CD8-positive, alpha-beta memory T cell (primary cell): ENCODE data around the gene PNP. TPM values are rescaled to one million over a fixed set of nuclear protein-coding genes. Genes with fewer than 3 reads are reported as not detected.
A peak's percentile ranks its signal among the peaks of the same experiment; 100 is the strongest.

Experiments
- CTCF ChIA-PET: fragments of 350-600 bp; sonication (Branson Sonifier 250); formaldehyde crosslinking; loops from one replicate; lab custom pipeline; 2021; ENCODE audit warnings: antibody characterized with exemption; lab: Charles Lee
- POLR2A ChIA-PET: fragments of 350-600 bp; sonication (Branson Sonifier 250); formaldehyde crosslinking; loops from one replicate; lab custom pipeline; 2021; ENCODE audit warnings: antibody characterized with exemption; lab: Charles Lee
- DNase-seq, 5 donors: peaks; one replicate each; pipeline versions ENCODE4 v3.0.0 to v3.0.0-alpha.2; 2020 to 2022; ENCODE audit warnings: mixed read lengths in 1 of 5
- H3K27ac ChIP-seq: one replicate; pipeline ENCODE4 v1.7.0; 2013; ENCODE audit warnings: low read depth, mild to moderate bottlenecking, low read length, moderate library complexity
- H3K27me3 ChIP-seq: 2 replicates; pipeline ENCODE4 v1.7.0; 2013; ENCODE audit warnings: low read length, mild to moderate bottlenecking; ENCODE audit not compliant: insufficient read depth, poor library complexity, severe bottlenecking
- H3K36me3 ChIP-seq: 2 replicates; pipeline ENCODE4 v1.7.0; 2013; ENCODE audit warnings: mild to moderate bottlenecking, low read length, moderate library complexity; ENCODE audit not compliant: insufficient read depth
- H3K4me1 ChIP-seq: 2 replicates; pipeline ENCODE4 v1.7.0; 2013; ENCODE audit warnings: mild to moderate bottlenecking, low read length, moderate library complexity; ENCODE audit not compliant: insufficient read depth
- H3K4me3 ChIP-seq: 2 replicates; pipeline ENCODE4 v1.7.0; 2013; ENCODE audit warnings: mild to moderate bottlenecking, low read length
- H3K9me3 ChIP-seq: 2 replicates; pipeline ENCODE4 v1.7.0; 2013; ENCODE audit warnings: mild to moderate bottlenecking, low read length
- H3K27ac Mint-ChIP-seq, 8 donors: one replicate each; pipeline ENCODE4 v1.8.0; 2020 to 2021; ENCODE audit warnings: mixed read lengths in 8 of 8, mild to moderate bottlenecking in 6 of 8, inconsistent platforms in 3 of 8, moderate library complexity in 3 of 8
- H3K27me3 Mint-ChIP-seq, 2 donors: one replicate each; pipeline ENCODE4 v1.8.0; 2020 to 2021; ENCODE audit warnings: mixed read lengths in 2 of 2, mild to moderate bottlenecking in 1 of 2, moderate library complexity in 1 of 2
- H3K36me3 Mint-ChIP-seq, 3 donors: one replicate each; pipeline ENCODE4 v1.8.0; 2020 to 2021; ENCODE audit warnings: mixed read lengths in 3 of 3, inconsistent platforms in 1 of 3, mild to moderate bottlenecking in 1 of 3
- H3K4me1 Mint-ChIP-seq, 3 donors: one replicate each; pipeline ENCODE4 v1.8.0; 2020 to 2021; ENCODE audit warnings: mixed read lengths in 3 of 3, inconsistent platforms in 1 of 3, mild to moderate bottlenecking in 1 of 3
- H3K4me3 Mint-ChIP-seq, 7 donors: one replicate each; pipeline ENCODE4 v1.8.0; 2020 to 2021; ENCODE audit warnings: mixed read lengths in 7 of 7, mild to moderate bottlenecking in 6 of 7, moderate library complexity in 4 of 7, inconsistent platforms in 2 of 7
- H3K9me3 Mint-ChIP-seq, 5 donors: one replicate each; pipeline ENCODE4 v1.8.0; 2020 to 2022; ENCODE audit warnings: mixed read lengths in 5 of 5, mild to moderate bottlenecking in 3 of 5, moderate library complexity in 2 of 5, inconsistent platforms in 1 of 5
- polyA plus RNA-seq: library from polyadenylated mRNA; unstranded; fragments of 300-500 nt; fragmentation: Illumina TruSeq; gene quantifications from one replicate; pipeline ENCODE4 v1.2.3, GENCODE V29; 2021
- total RNA-seq, 2 experiments: library from RNA; stranded (reverse); gene quantifications; one replicate each; pipeline ENCODE4 v1.2.3, GENCODE V29; 2021

Gene PNP
- total and polyA plus RNA-seq, 3 experiments from 2014 or later: 84.0 to 188 (median 181) TPM

GRCh38 chr14:20470603-20470901 lies 1.3 kb downstream of the PNP start:
- Histone ChIP-seq H3K4me3 (peak overlapping the region; percentile 90), H3K27ac (peak overlapping the region; percentile 82), H3K36me3 (peaks cover 32% of the 10 kb centered on the region), H3K9me3 (no peaks in the 10 kb centered on the region), H3K4me1 (peaks cover 50% of the 10 kb centered on the region), H3K27me3 (no peaks in the 10 kb centered on the region)
- H3K4me1 Mint-ChIP-seq: peaks cover 49 to 63% (median 62%) of the 10 kb centered on the region in 3 donors
- peak overlapping the region; percentile 78 to 100 (median 97) for H3K27ac Mint-ChIP-seq
- no peak for DNase-seq
- peaks cover 26 to 59% (median 30%) of the 10 kb centered on the region in 3 donors for H3K36me3 Mint-ChIP-seq
- H3K27me3 Mint-ChIP-seq: no peaks in the 10 kb centered on the region
- H3K9me3 Mint-ChIP-seq: no peaks in the 10 kb centered on the region
- H3K4me3 Mint-ChIP-seq: peak overlapping the region; percentile 94 to 100 (median 98)
- CTCF ChIA-PET: interaction anchor here (0.7 to 1.8 kb wide), 6 partner anchors 9 to 142 kb away, joined by 3 to 6 read pairs (median 4); partner anchors contain the start of gene PIP4P1
- POLR2A ChIA-PET: interaction anchor here (1.1 to 1.6 kb wide), 4 partner anchors 9 to 128 kb away, joined by 4 to 21 read pairs (median 12); partner anchors contain the start of genes APEX1, OSGEP, PARP2 and PIP4P1

- no peak overlapping the region for H3K27ac ChIP-seq
- DNase-seq: no peak
- no peak overlapping the region for H3K4me3 ChIP-seq
- Mint-ChIP-seq H3K36me3 (peaks cover 39 to 80% (median 48%) of the 10 kb centered on the region in 3 donors), H3K4me3 (peak overlapping the region; percentile 54 to 100 (median 95)), H3K27ac (peak overlapping the region; percentile 62 to 93 (median 89)), H3K4me1 (peaks cover 70 to 84% (median 83%) of the 10 kb centered on the region in 3 donors), H3K27me3 (no peaks in the 10 kb centered on the region), H3K9me3 (no peaks in the 10 kb centered on the region)
- ChIA-PET POLR2A (interaction anchor here (1.6 kb wide), 1 partner anchor 11 kb away, joined by 9 read pairs; the partner anchor contains the start of gene PIP4P1), CTCF (interaction anchor here (1.0 to 1.3 kb wide), 2 partner anchors 17 to 18 kb away, joined by 3 read pairs; partner anchors contain the start of genes APEX1 and OSGEP)
- H3K9me3 ChIP-seq: no peaks in the 10 kb centered on the region
- H3K4me1 ChIP-seq: peaks cover 71% of the 10 kb centered on the region
- H3K36me3 ChIP-seq: peaks cover 44% of the 10 kb centered on the region
- no peaks in the 10 kb centered on the region for H3K27me3 ChIP-seq
Measured at GRCh38 chr14:20472536-20473169, 3.4 kb downstream of the PNP start.

- ChIA-PET CTCF (interaction anchor here (0.7 to 1.4 kb wide), 3 partner anchors 11 to 215 kb away, joined by 3 to 4 read pairs (median 4); partner anchors contain the start of gene PIP4P1), POLR2A (interaction anchor here (0.6 to 0.9 kb wide), 2 partner anchors 15 to 516 kb away, joined by 3 read pairs; partner anchors contain the start of gene PIP4P1)
- Mint-ChIP-seq H3K4me1 (peaks cover 79 to 99% (median 94%) of the 10 kb centered on the region in 3 donors), H3K4me3 (peak overlapping the region; percentile 26 to 84 (median 73)), H3K27me3 (no peaks in the 10 kb centered on the region), H3K27ac (peak overlapping the region; percentile 83 to 96 (median 87)), H3K36me3 (peaks cover 43 to 66% (median 51%) of the 10 kb centered on the region in 3 donors), H3K9me3 (no peaks in the 10 kb centered on the region)
- Histone ChIP-seq H3K4me1 (peaks cover 79% of the 10 kb centered on the region), H3K36me3 (peaks cover 44% of the 10 kb centered on the region), H3K9me3 (no peaks in the 10 kb centered on the region), H3K4me3 (peak overlapping the region; percentile 35), H3K27ac (peak overlapping the region; percentile 34), H3K27me3 (no peaks in the 10 kb centered on the region)
- DNase-seq: no peak
Measured at GRCh38 chr14:20476776-20477175, 7.6 kb downstream of the PNP start.

GRCh38 chr14:20477211-20477876 lies 8.1 kb downstream of the PNP start:
- Histone ChIP-seq H3K4me3 (peak overlapping the region; percentile 35), H3K27ac (peak overlapping the region; percentile 34), H3K4me1 (peaks cover 75% of the 10 kb centered on the region), H3K27me3 (no peaks in the 10 kb centered on the region), H3K36me3 (peaks cover 41% of the 10 kb centered on the region), H3K9me3 (no peaks in the 10 kb centered on the region)
- POLR2A ChIA-PET: interaction anchor here (0.9 kb wide), 2 partner anchors 12 to 16 kb away, joined by 3 read pairs; partner anchors contain the start of gene PIP4P1
- no peaks in the 10 kb centered on the region for H3K9me3 Mint-ChIP-seq
- CTCF ChIA-PET: interaction anchor here (1.3 kb wide), 1 partner anchor 16 kb away, joined by 4 read pairs; the partner anchor contains the start of gene PIP4P1
- H3K4me3 Mint-ChIP-seq: peak overlapping the region; percentile 26 to 84 (median 73)
- peaks cover 41 to 60% (median 49%) of the 10 kb centered on the region in 3 donors for H3K36me3 Mint-ChIP-seq
- H3K27me3 Mint-ChIP-seq: no peaks in the 10 kb centered on the region
- H3K4me1 Mint-ChIP-seq: peaks cover 79 to 99% (median 94%) of the 10 kb centered on the region in 3 donors
- H3K27ac Mint-ChIP-seq: peak overlapping the region; percentile 83 to 96 (median 87)
- peak; percentile 26 to 57 (median 51) for DNase-seq

- Histone ChIP-seq H3K27me3 (no peaks in the 10 kb centered on the region), H3K9me3 (no peaks in the 10 kb centered on the region), H3K36me3 (peaks cover 28% of the 10 kb centered on the region), H3K27ac (no peak overlapping the region), H3K4me3 (no peak overlapping the region), H3K4me1 (peaks cover 70% of the 10 kb centered on the region)
- Mint-ChIP-seq H3K4me3 (peak overlapping the region in 1 of 7 donors; percentile 25), H3K27ac (peak overlapping the region in 7 of 8 donors; percentile 65 to 97 (median 87)), H3K9me3 (no peaks in the 10 kb centered on the region), H3K36me3 (peaks cover 32 to 45% (median 40%) of the 10 kb centered on the region in 3 donors), H3K4me1 (peaks cover 75 to 100% (median 96%) of the 10 kb centered on the region in 3 donors), H3K27me3 (no peaks in the 10 kb centered on the region)
- no peak for DNase-seq
- ChIA-PET POLR2A (no interaction called here), CTCF (interaction anchor here (2.0 kb wide), 1 partner anchor 9 kb away, joined by 7 read pairs; the partner anchor contains the start of gene PNP)
Measured at GRCh38 chr14:20478894-20479293, 9.7 kb downstream of the PNP start.

- Histone ChIP-seq H3K4me1 (peaks cover 47% of the 10 kb centered on the region), H3K4me3 (no peak overlapping the region), H3K36me3 (no peaks in the 10 kb centered on the region), H3K9me3 (no peaks in the 10 kb centered on the region), H3K27me3 (no peaks in the 10 kb centered on the region), H3K27ac (no peak overlapping the region)
- Mint-ChIP-seq H3K9me3 (no peaks in the 10 kb centered on the region), H3K4me3 (no peak overlapping the region), H3K27ac (peak overlapping the region in 6 of 8 donors; percentile 38 to 73 (median 64)), H3K4me1 (peaks cover 66 to 90% (median 88%) of the 10 kb centered on the region in 3 donors), H3K36me3 (peaks cover 4 to 10% (median 8%) of the 10 kb centered on the region in 3 donors), H3K27me3 (no peaks in the 10 kb centered on the region)
- CTCF ChIA-PET: interaction anchor here (0.7 to 2.0 kb wide), 4 partner anchors 13 to 29 kb away, joined by 3 to 6 read pairs (median 4); partner anchors contain the start of gene PNP
- POLR2A ChIA-PET: no interaction called here
- DNase-seq: no peak
Measured at GRCh38 chr14:20482382-20482781, 13.2 kb downstream of the PNP start.

GRCh38 chr14:20485900-20486299 lies 16.7 kb downstream of the PNP start:
- DNase-seq: no peak
- Histone ChIP-seq H3K4me3 (no peak overlapping the region), H3K9me3 (no peaks in the 10 kb centered on the region), H3K27me3 (no peaks in the 10 kb centered on the region), H3K27ac (no peak overlapping the region), H3K36me3 (no peaks in the 10 kb centered on the region), H3K4me1 (peaks cover 55% of the 10 kb centered on the region)
- ChIA-PET POLR2A (interaction anchor here (0.7 kb wide), 1 partner anchor 25 kb away, joined by 3 read pairs; the partner anchor contains the start of gene PIP4P1), CTCF (interaction anchor here (1.3 kb wide), 1 partner anchor 24 kb away, joined by 3 read pairs; no protein-coding TSS in a partner anchor)
- Mint-ChIP-seq H3K27me3 (no peaks in the 10 kb centered on the region), H3K36me3 (no peaks in the 10 kb centered on the region), H3K4me1 (peaks cover 69 to 92% (median 90%) of the 10 kb centered on the region in 3 donors), H3K9me3 (no peaks in the 10 kb centered on the region), H3K27ac (no peak overlapping the region), H3K4me3 (no peak overlapping the region)
